ENCODE results near the gene CELF2.

The CELF2 gene

GRCh38 chr10:11159543-11160215 lies 142.0 kb downstream of the CELF2 start:
- no peak overlapping the region for H3K4me3 ChIP-seq (ENCODE audit: low read length)
- no peaks in the 10 kb centered on the region; the same call in 1 of the 2 replicates for H3K9me3 ChIP-seq (ENCODE audit: insufficient read depth, low read depth, low read length)
- no peak overlapping the region for H3K9ac ChIP-seq (ENCODE audit: low read depth, low read length)
- 92% methylated on average over 8 of the region's 8 CpGs for WGBS
- H3K27me3 ChIP-seq (ENCODE audit: insufficient read depth, low read length): no peaks in the 10 kb centered on the region
- H3K36me3 ChIP-seq (ENCODE audit: insufficient read depth, low read length): no peaks in the 10 kb centered on the region
- H3K27ac ChIP-seq (ENCODE audit: low read depth, low read length): no peak overlapping the region
- H3K4me1 ChIP-seq (ENCODE audit: insufficient read depth, low read length): peaks cover 41% of the 10 kb centered on the region

- no peak overlapping the region for H3K4me3 ChIP-seq (ENCODE audit: low read length)
- peaks cover 33% of the 10 kb centered on the region for H3K4me1 ChIP-seq (ENCODE audit: insufficient read depth, low read length)
- no peak overlapping the region for H3K27ac ChIP-seq (ENCODE audit: low read depth, low read length)
- H3K9ac ChIP-seq (ENCODE audit: low read depth, low read length): no peak overlapping the region
- WGBS: 95% methylated on average over 8 of the region's 8 CpGs
- H3K27me3 ChIP-seq (ENCODE audit: insufficient read depth, low read length): no peaks in the 10 kb centered on the region; the same call in 1 of the 2 replicates
- H3K36me3 ChIP-seq (ENCODE audit: insufficient read depth, low read length): no peaks in the 10 kb centered on the region
- H3K9me3 ChIP-seq (ENCODE audit: insufficient read depth, low read depth, low read length): no peaks in the 10 kb centered on the region; the same call in 1 of the 2 replicates
These were observed 143.4 kb downstream of the CELF2 start for GRCh38 chr10:11161096-11161495.

DNA sequence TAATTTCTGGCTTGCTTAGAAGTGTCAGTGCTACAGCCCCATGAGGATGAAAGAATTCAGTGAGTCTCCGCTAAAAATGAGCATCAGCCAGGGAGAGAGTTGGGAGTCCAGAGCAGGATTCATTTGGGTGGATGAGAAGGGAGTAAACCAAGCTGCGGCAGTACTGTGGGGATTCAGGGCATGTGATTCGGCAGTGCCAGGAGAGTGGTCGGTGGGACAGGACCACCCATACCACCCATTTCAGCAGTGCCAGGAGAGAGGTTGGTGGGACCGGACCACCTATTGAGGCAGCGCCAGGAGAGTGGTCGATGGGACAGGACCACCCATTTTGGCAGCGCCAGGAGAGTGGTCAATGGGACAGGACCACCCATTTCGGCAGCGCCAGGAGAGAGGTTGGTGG lies 144.2 kb downstream of the CELF2 start:
- H3K36me3 ChIP-seq (ENCODE audit: insufficient read depth, low read length): no peaks in the 10 kb centered on the region
- H3K27ac ChIP-seq (ENCODE audit: low read depth, low read length): no peak overlapping the region
- no peaks in the 10 kb centered on the region; the same call in none of the 2 replicates for H3K27me3 ChIP-seq (ENCODE audit: insufficient read depth, low read length)
- peaks cover 39% of the 10 kb centered on the region for H3K4me1 ChIP-seq (ENCODE audit: insufficient read depth, low read length)
- WGBS: 94% methylated on average over 10 of the region's 10 CpGs
- no peaks in the 10 kb centered on the region; the same call in 1 of the 2 replicates for H3K9me3 ChIP-seq (ENCODE audit: insufficient read depth, low read depth, low read length)
- no peak overlapping the region for H3K4me3 ChIP-seq (ENCODE audit: low read length)
- H3K9ac ChIP-seq (ENCODE audit: low read depth, low read length): no peak overlapping the region

DNA sequence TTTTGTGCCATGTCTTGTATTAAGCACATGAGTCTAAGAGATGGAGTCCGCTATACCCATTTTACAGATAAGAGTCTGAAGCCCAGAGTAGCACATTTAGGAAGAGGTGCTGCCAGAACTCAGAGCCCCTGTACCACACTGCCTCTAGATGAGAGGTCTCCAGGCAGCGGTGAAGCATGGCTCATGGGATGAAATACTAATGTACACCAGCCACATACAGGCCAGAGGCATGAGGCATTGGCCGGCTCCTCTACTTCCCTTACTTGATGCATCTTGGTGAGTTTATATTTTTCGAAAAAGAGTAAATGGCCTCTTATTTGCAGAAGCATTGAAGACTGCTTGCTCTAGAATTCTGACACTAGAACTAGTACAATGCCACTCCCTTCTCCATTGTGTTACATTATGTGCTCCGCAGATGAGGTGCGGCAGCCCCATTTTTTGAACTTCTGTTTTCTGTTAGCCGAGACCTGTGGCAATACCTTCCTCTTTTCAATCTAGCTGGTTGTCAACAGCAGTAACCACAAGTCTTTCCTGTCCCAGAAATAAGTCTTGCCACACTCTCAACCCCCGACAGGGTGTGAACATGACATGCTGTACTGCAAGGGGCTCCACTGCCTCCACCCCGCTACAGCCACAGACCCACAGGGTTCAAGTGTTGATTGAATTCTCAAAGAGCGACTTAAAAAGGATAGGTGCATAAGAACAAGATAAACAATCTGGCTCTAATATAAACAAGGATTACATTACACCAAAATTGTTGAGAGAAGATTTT lies 145.3 kb downstream of the CELF2 start:
- no peaks in the 10 kb centered on the region; the same call in 1 of the 2 replicates for H3K9me3 ChIP-seq (ENCODE audit: insufficient read depth, low read depth, low read length)
- no peaks in the 10 kb centered on the region for H3K36me3 ChIP-seq (ENCODE audit: insufficient read depth, low read length)
- peaks cover 33% of the 10 kb centered on the region for H3K4me1 ChIP-seq (ENCODE audit: insufficient read depth, low read length)
- 96% methylated on average over 10 of the region's 10 CpGs for WGBS
- no peak overlapping the region for H3K9ac ChIP-seq (ENCODE audit: low read depth, low read length)
- H3K27me3 ChIP-seq (ENCODE audit: insufficient read depth, low read length): no peaks in the 10 kb centered on the region; the same call in none of the 2 replicates
- H3K4me3 ChIP-seq (ENCODE audit: low read length): no peak overlapping the region
- no peak overlapping the region for H3K27ac ChIP-seq (ENCODE audit: low read depth, low read length)

DNA sequence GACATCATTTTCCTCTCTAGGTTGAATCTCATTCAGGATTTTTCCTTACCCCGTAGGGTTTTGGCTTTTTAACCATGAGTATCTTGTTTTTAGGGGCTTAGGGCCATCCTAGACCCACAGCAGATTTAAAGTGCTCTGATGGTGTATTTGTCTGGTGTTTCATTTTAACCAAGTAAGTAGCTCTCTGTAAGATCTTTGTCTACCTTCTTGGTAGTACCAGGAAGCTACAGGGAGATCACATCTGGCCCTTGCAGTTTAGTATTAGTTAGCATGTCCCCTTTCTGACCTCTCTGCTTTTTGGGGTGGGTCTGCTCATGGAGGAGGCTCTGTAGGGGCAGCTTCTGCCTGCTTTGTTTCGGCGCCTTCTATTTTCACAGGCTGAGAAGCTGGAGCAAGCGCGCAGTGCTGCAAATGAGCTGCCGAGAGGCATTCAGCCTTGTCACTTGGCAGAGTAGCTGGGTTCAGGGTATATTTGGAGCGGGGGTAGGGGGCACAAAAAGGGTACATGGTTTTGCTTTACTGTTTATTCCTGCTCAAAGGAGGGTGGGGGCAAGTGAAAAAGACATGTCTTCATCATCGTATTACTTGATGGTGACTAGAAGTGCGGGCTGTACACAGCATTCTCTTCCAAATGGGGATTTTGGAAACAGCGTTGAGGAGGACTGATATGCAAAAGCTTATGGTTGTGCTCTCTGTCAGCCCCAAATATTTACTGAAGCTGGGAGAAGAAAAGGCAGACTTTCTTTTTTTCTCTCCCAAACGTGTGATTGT lies 146.3 kb downstream of the CELF2 start:
- 64% methylated on average over 10 of the region's 11 CpGs for WGBS
- Histone ChIP-seq H3K27ac (ENCODE audit: low read depth, low read length) (no peak overlapping the region), H3K36me3 (ENCODE audit: insufficient read depth, low read length) (no peaks in the 10 kb centered on the region), H3K27me3 (ENCODE audit: insufficient read depth, low read length) (no peaks in the 10 kb centered on the region; the same call in none of the 2 replicates), H3K4me1 (ENCODE audit: insufficient read depth, low read length) (peaks cover 34% of the 10 kb centered on the region), H3K9me3 (ENCODE audit: insufficient read depth, low read depth, low read length) (no peaks in the 10 kb centered on the region; the same call in 1 of the 2 replicates), H3K4me3 (ENCODE audit: low read length) (peak overlapping the region; percentile 84), H3K9ac (ENCODE audit: low read depth, low read length) (no peak overlapping the region)

- H3K4me1 ChIP-seq (ENCODE audit: insufficient read depth, low read length): peaks cover 34% of the 10 kb centered on the region
- WGBS: 16% methylated on average over 1 of the region's 1 CpG
- no peaks in the 10 kb centered on the region; the same call in none of the 2 replicates for H3K27me3 ChIP-seq (ENCODE audit: insufficient read depth, low read length)
- H3K9ac ChIP-seq (ENCODE audit: low read depth, low read length): no peak overlapping the region
- no peak overlapping the region for H3K27ac ChIP-seq (ENCODE audit: low read depth, low read length)
- H3K4me3 ChIP-seq (ENCODE audit: low read length): peak overlapping the region; percentile 84
- no peaks in the 10 kb centered on the region; the same call in 1 of the 2 replicates for H3K9me3 ChIP-seq (ENCODE audit: insufficient read depth, low read depth, low read length)
- H3K36me3 ChIP-seq (ENCODE audit: insufficient read depth, low read length): no peaks in the 10 kb centered on the region
These were observed 146.8 kb downstream of the CELF2 start for GRCh38 chr10:11164551-11164802.

GRCh38 chr10:11164803-11165590 lies 147.3 kb downstream of the CELF2 start:
- H3K36me3 ChIP-seq (ENCODE audit: insufficient read depth, low read length): no peaks in the 10 kb centered on the region
- no peak overlapping the region for H3K27ac ChIP-seq (ENCODE audit: low read depth, low read length)
- peak overlapping the region; percentile 53 for H3K9ac ChIP-seq (ENCODE audit: low read depth, low read length)
- peaks cover 34% of the 10 kb centered on the region for H3K4me1 ChIP-seq (ENCODE audit: insufficient read depth, low read length)
- H3K9me3 ChIP-seq (ENCODE audit: insufficient read depth, low read depth, low read length): no peaks in the 10 kb centered on the region; the same call in 1 of the 2 replicates
- 2% methylated on average over 38 of the region's 38 CpGs for WGBS
- peak overlapping the region; percentile 84 for H3K4me3 ChIP-seq (ENCODE audit: low read length)
- no peaks in the 10 kb centered on the region; the same call in none of the 2 replicates for H3K27me3 ChIP-seq (ENCODE audit: insufficient read depth, low read length)

DNA sequence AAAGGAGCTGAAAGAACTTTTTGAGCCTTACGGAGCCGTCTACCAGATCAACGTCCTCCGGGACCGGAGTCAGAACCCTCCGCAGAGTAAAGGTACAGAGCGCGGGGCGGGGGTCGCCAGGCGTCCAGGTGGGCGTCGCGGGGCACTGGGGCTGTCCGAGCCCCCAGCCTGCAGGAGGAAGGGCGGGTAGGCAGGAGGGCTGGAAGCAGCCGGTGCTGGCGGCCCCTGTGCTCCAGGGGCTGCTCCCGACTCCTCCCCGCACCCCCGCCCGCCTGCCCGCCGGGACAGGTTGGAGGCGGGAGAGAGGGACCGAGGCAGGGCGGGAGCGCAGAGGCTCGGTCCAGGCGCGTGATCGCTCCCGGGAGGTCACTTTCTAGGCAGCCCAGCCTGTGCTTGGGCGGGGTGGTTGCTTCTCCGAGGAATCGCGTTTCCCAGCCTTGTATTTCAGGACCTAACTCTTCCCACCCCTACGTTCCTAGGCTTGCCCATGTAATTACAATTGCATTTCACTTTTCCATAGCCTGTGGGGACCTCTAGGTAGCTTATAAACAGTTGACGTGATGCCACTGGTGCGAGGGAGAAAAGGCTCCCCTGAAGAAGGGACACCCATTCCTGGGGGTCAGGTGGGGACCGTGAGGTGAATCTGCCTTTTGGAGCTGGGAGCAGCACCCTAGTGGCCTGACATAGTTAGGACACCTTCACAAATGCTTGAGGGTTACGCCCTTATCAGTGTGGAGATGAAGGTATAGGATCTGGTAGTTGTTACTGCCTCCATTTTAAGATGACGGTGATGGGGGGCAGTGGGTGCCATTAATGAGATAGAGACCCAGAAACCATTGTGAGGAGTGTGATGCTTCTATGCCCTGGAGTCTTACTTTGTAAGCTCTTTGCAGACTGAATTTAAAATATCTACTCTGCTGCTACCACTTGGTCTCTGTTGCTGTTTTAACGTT lies 148.2 kb downstream of the CELF2 start:
- Histone ChIP-seq H3K4me3 (ENCODE audit: low read length) (peak overlapping the region; percentile 84), H3K36me3 (ENCODE audit: insufficient read depth, low read length) (no peaks in the 10 kb centered on the region), H3K4me1 (ENCODE audit: insufficient read depth, low read length) (peaks cover 35% of the 10 kb centered on the region), H3K9ac (ENCODE audit: low read depth, low read length) (peak overlapping the region; percentile 53), H3K9me3 (ENCODE audit: insufficient read depth, low read depth, low read length) (no peaks in the 10 kb centered on the region; the same call in 1 of the 2 replicates), H3K27ac (ENCODE audit: low read depth, low read length) (peak overlapping the region; percentile 47; the same call in 1 of the 2 replicates), H3K27me3 (ENCODE audit: insufficient read depth, low read length) (no peaks in the 10 kb centered on the region; the same call in none of the 2 replicates)
- 4% methylated on average over 44 of the region's 44 CpGs for WGBS

- H3K9me3 ChIP-seq (ENCODE audit: insufficient read depth, low read depth, low read length): no peaks in the 10 kb centered on the region; the same call in 1 of the 2 replicates
- H3K36me3 ChIP-seq (ENCODE audit: insufficient read depth, low read length): no peaks in the 10 kb centered on the region
- no peak overlapping the region for H3K9ac ChIP-seq (ENCODE audit: low read depth, low read length)
- WGBS: 93% methylated on average over 4 of the region's 5 CpGs
- no peak overlapping the region for H3K27ac ChIP-seq (ENCODE audit: low read depth, low read length)
- no peaks in the 10 kb centered on the region; the same call in none of the 2 replicates for H3K27me3 ChIP-seq (ENCODE audit: insufficient read depth, low read length)
- peak overlapping the region; percentile 84 for H3K4me3 ChIP-seq (ENCODE audit: low read length)
- H3K4me1 ChIP-seq (ENCODE audit: insufficient read depth, low read length): peaks cover 41% of the 10 kb centered on the region
These were observed 148.9 kb downstream of the CELF2 start for GRCh38 chr10:11166550-11166949.

Measured in HUES64 (cell line).